ENCODE results near the gene SLC43A2. TPM values are rescaled to one million over a fixed set of nuclear protein-coding genes. Genes with fewer than 3 reads are reported as not detected.

The SLC43A2 gene
- total and polyA plus RNA-seq, 10 of the 15 experiments (the other 5 are each of a cell fraction or from before 2014, with no cell fraction given): 0.03 to 14.0 (median 5.3) TPM

- Histone ChIP-seq H3K4me2 (ENCODE audit: control insufficient read depth, insufficient read depth) (no peak overlapping the region), H3K79me2 (ENCODE audit: control insufficient read depth, insufficient read depth, low read length) (peaks cover 3% of the 10 kb centered on the region), H3K27me3 (replicated peaks in 1 of 2; ENCODE audit: control insufficient read depth in 2 of 2, insufficient read depth in 2 of 2, low read length in 1 of 2) (no peaks in the 10 kb centered on the region), H3K4me3 (no peak overlapping the region), H3K9me3 (replicated peaks; ENCODE audit: control insufficient read depth, insufficient read depth, low read length) (no peaks in the 10 kb centered on the region), H4K20me1 (ENCODE audit: control insufficient read depth, insufficient read depth) (no peaks in the 10 kb centered on the region), H3K9ac (ENCODE audit: control insufficient read depth, insufficient read depth, low read length) (no peak overlapping the region), H3K4me1 (ENCODE audit: control insufficient read depth, insufficient read depth, low read length) (no peaks in the 10 kb centered on the region), H3K36me3 (ENCODE audit: control insufficient read depth in 2 of 2, insufficient read depth in 2 of 2, low read length in 1 of 2) (peaks cover 52 to 66% of the 10 kb centered on the region in 2 experiments), H2AFZ (ENCODE audit: control insufficient read depth, low read depth, low read length) (no peak overlapping the region), H3K27ac (ENCODE audit: control insufficient read depth, insufficient read depth) (no peak overlapping the region)
- TF ChIP-seq NFXL1 (IDR thresholded peaks at IDR 0.05; ENCODE audit: borderline replicate concordance): no peak
- no peak for TF ChIP-seq ZNF687 (IDR thresholded peaks at IDR 0.05)
- no peak for TF ChIP-seq PAX8 (IDR thresholded peaks at IDR 0.05)
- no peak for TF ChIP-seq ZNF622 (IDR thresholded peaks at IDR 0.05)
- no peak for TF ChIP-seq MLLT1 (IDR thresholded peaks at IDR 0.05)
- TF ChIP-seq RBBP5 (conservative IDR thresholded peaks at IDR 0.05): no peak
- TF ChIP-seq ZZZ3 (IDR thresholded peaks at IDR 0.05; ENCODE audit: control insufficient read depth, insufficient read length, low read depth): no peak
- TF ChIP-seq EP300 (IDR thresholded peaks at IDR 0.05; ENCODE audit: borderline replicate concordance in 1 of 2, control insufficient read depth in 1 of 2, low read depth in 2 of 2, low read length in 2 of 2): no peak
- TF ChIP-seq JUND (IDR thresholded peaks at IDR 0.05; ENCODE audit: low read depth, low read length): no peak
- TF ChIP-seq SMARCA5 (IDR thresholded peaks at IDR 0.05): no peak
- no peak for TF ChIP-seq FOXM1 (IDR thresholded peaks at IDR 0.05; ENCODE audit: low read depth, low read length)
- TF ChIP-seq SIN3A (IDR thresholded peaks at IDR 0.05; ENCODE audit: low read depth, low read length): no peak
- TF ChIP-seq ZBTB40 (IDR thresholded peaks at IDR 0.05; ENCODE audit: borderline replicate concordance): no peak
- TF ChIP-seq ETV6 (conservative IDR thresholded peaks at IDR 0.05 in 1 of 2, IDR thresholded peaks at IDR 0.05 in 1 of 2; ENCODE audit: borderline replicate concordance in 1 of 2, low read depth in 1 of 2): no peak
- TF ChIP-seq JUNB (IDR thresholded peaks at IDR 0.05): no peak
- 99% methylated on average over 13 of the region's 13 CpGs for WGBS (ENCODE audit: insufficient coverage, insufficient replicate concordance, low lambda C conversion rate, missing lambda C conversion rate)
- DNase-seq (ENCODE audit: low read depth, low spot score) (no peak), FAIRE-seq (no peak), ATAC-seq (no peak)
- CTCF ChIA-PET: no interaction called here
- in situ Hi-C loops (cut with MboI): no loop called here
- RAD21 ChIA-PET (ENCODE audit: unreplicated experiment): no interaction called here
- intact Hi-C loops (cut with micrococcal nuclease; ENCODE audit: unreplicated experiment): no loop called here
- POLR2A ChIA-PET: no interaction called here
- BruUV-seq (replicated peaks): no TSS peak
- SMC1A ChIA-PET (ENCODE audit: uncharacterized antibody, unreplicated experiment): no interaction called here
Observed at GRCh38 chr17:1676401-1676800, 47.8 kb upstream of the SLC43A2 start.

All from GM12878 (cell line).